IMR-90 (cell line): ENCODE results near the gene NLGN3. TPM values are rescaled to one million over a fixed set of nuclear protein-coding genes. Genes with fewer than 3 reads are reported as not detected.

ENCODE experiments used
- ATAC-seq: fragments of 200-7000 bp; cut with Tn5 transposase; 2 replicates; pipeline ENCODE4 v1.9.1; 2020; ENCODE audit warnings: low read depth, mild to moderate bottlenecking, moderate library complexity
- BruUV-seq: library from RNA; stranded (reverse); fragments of 400-500 nt; replicated peaks from 2 replicates; lab custom pipeline; 2021; lab: Mats Ljungman, UMichigan
- CTCF ChIA-PET: fragments of 300-600 bp; formaldehyde crosslinking; extraction: SDS; loops from one replicate; lab custom pipeline; 2021; ENCODE audit warnings: antibody characterized with exemption; lab: Yijun Ruan, JAX
- POLR2A ChIA-PET: fragments of 300-600 bp; sonication (Branson Sonifier 250); formaldehyde crosslinking; loops from one replicate; lab custom pipeline; 2022; ENCODE audit warnings: antibody characterized with exemption; ENCODE audit not compliant: unreplicated experiment; lab: Charles Lee
- DNase-seq: peaks from one replicate; pipeline ENCODE4 v3.0.0; 2013
- H2AFZ ChIP-seq: replicated peaks from 2 replicates; pipeline ENCODE3; 2013; ENCODE audit warnings: low read length, mild to moderate bottlenecking; ENCODE audit not compliant: poor library complexity
- H2AK5ac ChIP-seq: 2 replicates; pipeline ENCODE4 v1.6.1; 2013; ENCODE audit warnings: low read depth, low read length, inconsistent platforms
- H2AK9ac ChIP-seq: replicated peaks from 2 replicates; pipeline ENCODE3; 2013; ENCODE audit warnings: mild to moderate bottlenecking, low read depth, low read length, moderate library complexity; ENCODE audit not compliant: poor library complexity
- H2BK120ac ChIP-seq: 2 replicates; pipeline ENCODE4 v1.6.1; 2013; ENCODE audit warnings: low read depth, low read length, inconsistent platforms
- H2BK15ac ChIP-seq: 3 replicates; pipeline ENCODE4 v1.6.1; 2013; ENCODE audit warnings: low read depth, low read length, inconsistent platforms
- H2BK20ac ChIP-seq: 2 replicates; pipeline ENCODE4 v1.6.1; 2013; ENCODE audit warnings: low read depth, mild to moderate bottlenecking, inconsistent platforms, low read length, moderate library complexity
- H2BK5ac ChIP-seq: 2 replicates; pipeline ENCODE4 v1.6.1; 2013; ENCODE audit warnings: mild to moderate bottlenecking, low read depth, low read length, inconsistent platforms; ENCODE audit not compliant: poor library complexity, severe bottlenecking
- H3K14ac ChIP-seq: replicated peaks from 2 replicates; pipeline ENCODE4 v1.6.1; 2013; ENCODE audit warnings: low read depth, low read length, inconsistent platforms
- H3K18ac ChIP-seq: 2 replicates; pipeline ENCODE4 v1.6.1; 2013; ENCODE audit warnings: low read depth, low read length, control low read depth
- H3K23ac ChIP-seq: 2 replicates; pipeline ENCODE4 v1.6.1; 2013; ENCODE audit warnings: low read depth, low read length, inconsistent platforms
- H3K27ac ChIP-seq: 2 replicates; pipeline ENCODE4 v1.5.1; 2013; ENCODE audit warnings: mild to moderate bottlenecking, control low read depth, low read length; ENCODE audit not compliant: insufficient read depth
- H3K27me3 ChIP-seq: 2 replicates; pipeline ENCODE4 v1.6.1; 2013; ENCODE audit warnings: low read length; ENCODE audit not compliant: control insufficient read depth, insufficient read depth
- H3K36me3 ChIP-seq: 2 replicates; pipeline ENCODE4 v1.6.1; 2013; ENCODE audit warnings: low read length, mixed read lengths; ENCODE audit not compliant: control insufficient read depth, insufficient read depth
- H3K4ac ChIP-seq: 2 replicates; pipeline ENCODE4 v1.6.1; 2013; ENCODE audit warnings: low read depth, low read length, inconsistent platforms
- H3K4me1 ChIP-seq: 2 replicates; pipeline ENCODE4 v1.6.1; 2013; ENCODE audit warnings: low read length, mixed read lengths; ENCODE audit not compliant: control insufficient read depth, insufficient read depth
- H3K4me2 ChIP-seq: 2 replicates; pipeline ENCODE4 v1.6.1; 2013; ENCODE audit warnings: low read depth, mild to moderate bottlenecking, control low read depth, low read length, moderate library complexity
- H3K4me3 ChIP-seq: 2 replicates; pipeline ENCODE4 v1.5.1; 2013; ENCODE audit warnings: low read depth, mild to moderate bottlenecking, control low read depth, low read length, moderate library complexity; ENCODE audit not compliant: insufficient read depth
- H3K56ac ChIP-seq: 2 replicates; pipeline ENCODE4 v1.6.1; 2013; ENCODE audit warnings: low read length, inconsistent platforms; ENCODE audit not compliant: insufficient read depth; ENCODE audit errors: extremely low read depth
- H3K79me1 ChIP-seq, 2 experiments: 2 replicates each; pipeline ENCODE4 v1.6.1; 2013; ENCODE audit warnings: low read length in 2 of 2, inconsistent platforms in 1 of 2, low read depth in 1 of 2
- H3K9ac ChIP-seq: 2 replicates; pipeline ENCODE4 v1.6.1; 2013; ENCODE audit warnings: low read depth, low read length, control low read depth
- H3K9me1 ChIP-seq: 2 replicates; pipeline ENCODE4 v1.6.1; 2013; ENCODE audit warnings: low read length, inconsistent platforms; ENCODE audit not compliant: insufficient read depth
- H3K9me3 ChIP-seq: 2 replicates; pipeline ENCODE4 v1.6.1; 2013; ENCODE audit warnings: low read length; ENCODE audit not compliant: control insufficient read depth, insufficient read depth
- H4K20me1 ChIP-seq: 2 replicates; pipeline ENCODE4 v1.6.1; 2013; ENCODE audit warnings: low read length, inconsistent platforms; ENCODE audit not compliant: insufficient read depth
- H4K5ac ChIP-seq: 2 replicates; pipeline ENCODE4 v1.6.1; 2013; ENCODE audit warnings: mild to moderate bottlenecking, low read depth, low read length, control low read depth
- H4K8ac ChIP-seq, 2 experiments: 2 replicates each; pipeline ENCODE4 v1.6.1; 2013; ENCODE audit warnings: low read depth in 2 of 2, low read length in 2 of 2, control low read depth in 1 of 2, inconsistent platforms in 1 of 2
- H4K91ac ChIP-seq: 2 replicates; pipeline ENCODE4 v1.6.1; 2013; ENCODE audit warnings: low read depth, low read length, inconsistent platforms; ENCODE audit not compliant: insufficient read depth
- BHLHE40 ChIP-seq: fragments of 150-350 bp; IDR thresholded peaks from 2 replicates; pipeline ENCODE4 v1.6.1; 2016; ENCODE audit warnings: mild to moderate bottlenecking, low read depth, low read length
- CEBPB ChIP-seq: IDR thresholded peaks from 2 replicates; pipeline ENCODE4 v1.6.1; 2012; ENCODE audit warnings: low read depth, low read length, improper control_type of control experiment
- CHD1 ChIP-seq: IDR thresholded peaks from 2 replicates; pipeline ENCODE4 v1.6.1; 2012; ENCODE audit warnings: low read depth, low read length, improper control_type of control experiment
- CTCF ChIP-seq: conservative IDR thresholded peaks from 2 replicates; pipeline ENCODE4 v1.5.1; 2012; ENCODE audit warnings: mild to moderate bottlenecking, low read depth, low read length, improper control_type of control experiment
- ELK1 ChIP-seq: fragments of 150-350 bp; IDR thresholded peaks from 2 replicates; pipeline ENCODE4 v1.6.1; 2016; ENCODE audit warnings: low read depth, mild to moderate bottlenecking, low read length, moderate library complexity, borderline replicate concordance
- FOS ChIP-seq: fragments of 150-350 bp; IDR thresholded peaks from 2 replicates; pipeline ENCODE4 v1.6.1; 2016; ENCODE audit warnings: low read depth, low read length
- MAFK ChIP-seq: IDR thresholded peaks from 2 replicates; pipeline ENCODE4 v1.6.1; 2012; ENCODE audit warnings: low read depth, low read length, improper control_type of control experiment
- MAZ ChIP-seq: IDR thresholded peaks from 2 replicates; pipeline ENCODE4 v1.6.1; 2012; ENCODE audit warnings: low read depth, mild to moderate bottlenecking, low read length, improper control_type of control experiment, moderate library complexity, borderline replicate concordance
- MXI1 ChIP-seq: IDR thresholded peaks from 2 replicates; pipeline ENCODE4 v1.6.1; 2012; ENCODE audit warnings: low read depth, mild to moderate bottlenecking, low read length, moderate library complexity, borderline replicate concordance
- NFE2L2 ChIP-seq: fragments of 150-350 bp; IDR thresholded peaks from 2 replicates; pipeline ENCODE4 v1.6.1; 2016; ENCODE audit warnings: low read depth, mild to moderate bottlenecking, low read length
- POLR2A ChIP-seq: IDR thresholded peaks from 2 replicates; pipeline ENCODE4 v1.6.1; 2012; ENCODE audit warnings: mild to moderate bottlenecking, low read depth, low read length
- RAD21 ChIP-seq: IDR thresholded peaks from 2 replicates; pipeline ENCODE4 v1.6.1; 2012; ENCODE audit warnings: low read length, improper control_type of control experiment
- RCOR1 ChIP-seq: IDR thresholded peaks from 2 replicates; pipeline ENCODE4 v1.6.1; 2012; ENCODE audit warnings: mild to moderate bottlenecking, low read length, improper control_type of control experiment; ENCODE audit not compliant: insufficient replicate concordance
- RFX5 ChIP-seq: IDR thresholded peaks from 2 replicates; pipeline ENCODE4 v1.8.0; 2012; ENCODE audit warnings: low read depth, mild to moderate bottlenecking, low read length, moderate library complexity
- SMC3 ChIP-seq: fragments of 150-350 bp; IDR thresholded peaks from 2 replicates; pipeline ENCODE4 v1.6.1; 2016; ENCODE audit warnings: low read depth, mild to moderate bottlenecking, antibody characterized with exemption, low read length, moderate library complexity
- USF2 ChIP-seq: fragments of 150-350 bp; IDR thresholded peaks from 2 replicates; pipeline ENCODE4 v1.6.1; 2017; ENCODE audit warnings: mild to moderate bottlenecking, antibody characterized with exemption, low read length, low read depth
- WGBS, 2 experiments: methylation state at CpG; one replicate each; pipeline versions ENCODE4 v1.1.5 to v1.1.7; 2013; ENCODE audit warnings: missing lambda C conversion rate in 2 of 2; ENCODE audit not compliant: insufficient read length in 1 of 2; ENCODE audit errors: extremely low coverage in 2 of 2; 5-methylcytosine and 5-hydroxymethylcytosine counted together
- dilution Hi-C: fragments of 300-500 bp; cut with HindIII; formaldehyde crosslinking; loops from one replicate; pipeline ENCODE4 v1.14.3; 2018; ENCODE audit warnings: low sequenced_read_pairs; ENCODE audit not compliant: unreplicated experiment
- in situ Hi-C: fragments of 300-500 bp; cut with MboI; formaldehyde crosslinking; loops from 3 replicates; pipeline ENCODE4 v1.14.3; 2019; ENCODE audit warnings: low sequenced_read_pairs, inconsistent platforms, mixed read lengths
- intact Hi-C: fragments of 100-400 bp; cut with micrococcal nuclease; formaldehyde crosslinking; loops from 2 replicates; pipeline ENCODE4 v1.10.0; 2022
- polyA plus RNA-seq, 3 experiments: library from polyadenylated mRNA; depleted of rRNA; stranded (reverse); fragments of >200 nt; gene quantifications; 2 replicates each; pipeline ENCODE4 v1.2.3, GENCODE V29; 2012; ENCODE audit warnings: low replicate concordance in 1 of 3
- total RNA-seq: library from RNA; depleted of rRNA; stranded (reverse); fragments of >200 nt; gene quantifications from 2 replicates; pipeline ENCODE4 v1.2.3, GENCODE V29; 2012

NLGN3 gene
- total and polyA plus RNA-seq, 2 of the 4 experiments (the other 2 are of a cell fraction), result 0.18 to 0.39 TPM

- Histone ChIP-seq H2BK120ac (no peak overlapping the region), H2BK20ac (no peak overlapping the region), H3K9ac (no peak overlapping the region), H3K79me1 (no peaks in the 10 kb centered on the region), H2AFZ (no peak overlapping the region), H3K9me1 (no peaks in the 10 kb centered on the region), H4K91ac (no peak overlapping the region), H3K4me2 (no peak overlapping the region), H3K9me3 (no peaks in the 10 kb centered on the region), H4K8ac (no peak overlapping the region), H3K27me3 (peaks cover 21% of the 10 kb centered on the region), H3K36me3 (no peaks in the 10 kb centered on the region), H3K4ac (no peak overlapping the region), H2BK5ac (no peak overlapping the region), H3K18ac (no peak overlapping the region), H3K4me1 (no peaks in the 10 kb centered on the region), H3K14ac (no peak overlapping the region), H3K23ac (no peak overlapping the region), H4K20me1 (no peaks in the 10 kb centered on the region), H3K4me3 (no peak overlapping the region), H3K27ac (no peak overlapping the region), H2AK9ac (no peak overlapping the region), H3K56ac (no peak overlapping the region), H2BK15ac (no peak overlapping the region), H2AK5ac (no peak overlapping the region), H4K5ac (no peak overlapping the region)
- ATAC-seq (no peak), DNase-seq (no peak)
- BruUV-seq, result no TSS peak
- no peak for TF ChIP-seq MXI1
- TF ChIP-seq MAFK, result no peak
- TF ChIP-seq NFE2L2, result no peak
- no peak for TF ChIP-seq RFX5
- no peak for TF ChIP-seq CHD1
- TF ChIP-seq ELK1, result no peak
- no peak for TF ChIP-seq USF2
- no peak for TF ChIP-seq RAD21
- TF ChIP-seq RCOR1, result no peak
- TF ChIP-seq BHLHE40, result no peak
- no peak for TF ChIP-seq MAZ
- no peak for TF ChIP-seq POLR2A
- TF ChIP-seq FOS, result no peak
- TF ChIP-seq CEBPB, result no peak
- no peak for TF ChIP-seq CTCF
- TF ChIP-seq SMC3, result no peak
- in situ Hi-C loops (no loop called here), dilution Hi-C loops (no loop called here), intact Hi-C loops (no loop called here)
- ChIA-PET POLR2A (no interaction called here), CTCF (no interaction called here)
- WGBS, 2 experiments, result 50% methylated on average over 2 of the region's 5 CpGs; no CpG with 5 or more reads in 1 of the 2 experiments
Measured at GRCh38 chrX:71212536-71212935, 67.9 kb downstream of the NLGN3 start.
